ENCODE measurements around the gene EFHC1.
"Not testable (repeated sequence)": the region's sequence is repeated elsewhere in the genome, so short reads cannot be mapped to it uniquely, and the experiment has no call there.

EFHC1 gene

DNA sequence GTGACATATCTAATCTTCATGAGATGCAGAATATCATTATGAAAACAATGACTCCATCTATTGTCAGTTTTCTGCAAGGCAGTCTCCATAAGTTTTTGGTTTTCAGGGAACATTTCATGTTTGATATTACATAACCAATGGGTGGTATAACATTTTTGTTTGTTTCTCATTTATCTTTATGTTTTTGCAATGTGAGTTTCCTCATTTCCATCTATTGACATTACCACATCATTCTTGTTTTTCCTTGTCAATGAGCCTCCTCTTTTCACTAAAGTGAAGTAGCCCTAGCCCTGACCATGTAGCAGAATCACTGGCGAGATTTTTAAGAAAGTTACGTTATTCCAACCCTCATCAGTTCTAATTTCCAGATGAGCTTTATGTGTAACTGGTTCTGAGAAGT, 4.4 kb downstream of the EFHC1 start:
- ATAC-seq: no peak
- no peak for TF ChIP-seq ZNF8 (CRISPR knock-in tag; IDR thresholded peaks at IDR 0.05)

- ATAC-seq: no peak
- TF ChIP-seq, protein P1, sequence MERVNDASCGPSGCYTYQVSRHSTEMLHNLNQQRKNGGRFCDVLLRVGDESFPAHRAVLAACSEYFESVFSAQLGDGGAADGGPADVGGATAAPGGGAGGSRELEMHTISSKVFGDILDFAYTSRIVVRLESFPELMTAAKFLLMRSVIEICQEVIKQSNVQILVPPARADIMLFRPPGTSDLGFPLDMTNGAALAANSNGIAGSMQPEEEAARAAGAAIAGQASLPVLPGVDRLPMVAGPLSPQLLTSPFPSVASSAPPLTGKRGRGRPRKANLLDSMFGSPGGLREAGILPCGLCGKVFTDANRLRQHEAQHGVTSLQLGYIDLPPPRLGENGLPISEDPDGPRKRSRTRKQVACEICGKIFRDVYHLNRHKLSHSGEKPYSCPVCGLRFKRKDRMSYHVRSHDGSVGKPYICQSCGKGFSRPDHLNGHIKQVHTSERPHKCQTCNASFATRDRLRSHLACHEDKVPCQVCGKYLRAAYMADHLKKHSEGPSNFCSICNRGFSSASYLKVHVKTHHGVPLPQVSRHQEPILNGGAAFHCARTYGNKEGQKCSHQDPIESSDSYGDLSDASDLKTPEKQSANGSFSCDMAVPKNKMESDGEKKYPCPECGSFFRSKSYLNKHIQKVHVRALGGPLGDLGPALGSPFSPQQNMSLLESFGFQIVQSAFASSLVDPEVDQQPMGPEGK (CRISPR knock-in tag; IDR thresholded peaks at IDR 0.05; ENCODE audit: borderline replicate concordance): no peak
- TF ChIP-seq PPARA (CRISPR knock-in tag; IDR thresholded peaks at IDR 0.05; ENCODE audit: borderline replicate concordance): no peak
Observed at GRCh38 chr6:52426667-52427066, 6.5 kb downstream of the EFHC1 start.

GRCh38 chr6:52433294-52433693, 13.2 kb downstream of the EFHC1 start:
- ATAC-seq: not testable (repeated sequence)

DNA sequence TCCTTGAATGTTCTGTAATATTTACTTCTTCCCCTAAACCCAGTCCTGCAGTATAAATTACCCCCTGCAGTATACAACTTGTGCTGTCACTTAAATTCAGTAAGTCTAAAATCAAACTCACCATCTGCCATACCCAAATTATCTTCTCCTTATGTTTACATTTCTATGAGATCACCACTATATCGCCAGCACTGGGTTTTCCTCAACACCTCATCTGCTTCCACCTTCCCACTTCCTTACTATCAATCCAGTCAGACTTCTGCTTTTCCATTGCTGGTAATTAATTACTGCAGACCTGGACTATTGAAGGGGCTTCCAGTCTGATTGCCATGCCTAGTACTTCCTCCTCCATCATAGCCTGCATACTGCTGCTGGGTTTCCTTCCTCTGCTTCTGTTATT, 15.2 kb downstream of the EFHC1 start:
- ATAC-seq: no peak
- TF ChIP-seq ISL1 (CRISPR knock-in tag; IDR thresholded peaks at IDR 0.05) (no peak), ZFP30 (CRISPR knock-in tag; IDR thresholded peaks at IDR 0.05) (no peak), TSHZ2 (CRISPR knock-in tag; IDR thresholded peaks at IDR 0.05) (no peak), ARNTL (CRISPR knock-in tag; IDR thresholded peaks at IDR 0.05; ENCODE audit: borderline replicate concordance, low read depth) (no peak), PPARA (CRISPR knock-in tag; IDR thresholded peaks at IDR 0.05; ENCODE audit: borderline replicate concordance) (no peak), SNAI2 (CRISPR knock-in tag; IDR thresholded peaks at IDR 0.05) (no peak), CSDC2 (CRISPR knock-in tag; IDR thresholded peaks at IDR 0.05) (no peak)

DNA sequence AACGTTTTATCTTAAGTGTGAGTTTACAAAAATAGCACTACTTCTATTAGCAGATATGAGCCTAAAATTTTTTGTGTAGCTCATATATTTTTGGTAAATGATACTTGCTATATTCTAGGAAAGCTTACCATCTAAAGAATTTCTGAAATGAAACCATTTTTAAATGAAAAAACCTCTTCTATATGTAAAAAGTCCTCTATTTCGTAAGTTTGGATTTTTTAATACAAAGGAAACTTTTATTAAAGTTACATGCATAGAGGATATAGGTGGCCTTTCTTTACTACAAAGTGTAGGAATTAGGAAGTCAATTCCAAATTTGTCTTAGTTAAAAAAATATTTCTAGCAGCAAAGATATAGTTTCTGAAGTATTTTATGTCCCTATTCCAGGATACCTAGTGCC, 18.8 kb downstream of the EFHC1 start:
- ATAC-seq: no peak
- no peak for TF ChIP-seq CSRNP3 (CRISPR knock-in tag; IDR thresholded peaks at IDR 0.05)
- no peak for TF ChIP-seq TCF4 (CRISPR knock-in tag; IDR thresholded peaks at IDR 0.05; ENCODE audit: borderline replicate concordance)
- TF ChIP-seq, protein P2, sequence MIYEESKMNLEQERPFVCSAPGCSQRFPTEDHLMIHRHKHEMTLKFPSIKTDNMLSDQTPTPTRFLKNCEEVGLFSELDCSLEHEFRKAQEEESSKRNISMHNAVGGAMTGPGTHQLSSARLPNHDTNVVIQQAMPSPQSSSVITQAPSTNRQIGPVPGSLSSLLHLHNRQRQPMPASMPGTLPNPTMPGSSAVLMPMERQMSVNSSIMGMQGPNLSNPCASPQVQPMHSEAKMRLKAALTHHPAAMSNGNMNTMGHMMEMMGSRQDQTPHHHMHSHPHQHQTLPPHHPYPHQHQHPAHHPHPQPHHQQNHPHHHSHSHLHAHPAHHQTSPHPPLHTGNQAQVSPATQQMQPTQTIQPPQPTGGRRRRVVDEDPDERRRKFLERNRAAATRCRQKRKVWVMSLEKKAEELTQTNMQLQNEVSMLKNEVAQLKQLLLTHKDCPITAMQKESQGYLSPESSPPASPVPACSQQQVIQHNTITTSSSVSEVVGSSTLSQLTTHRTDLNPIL (CRISPR knock-in tag; IDR thresholded peaks at IDR 0.05; ENCODE audit: low read depth): no peak

DNA sequence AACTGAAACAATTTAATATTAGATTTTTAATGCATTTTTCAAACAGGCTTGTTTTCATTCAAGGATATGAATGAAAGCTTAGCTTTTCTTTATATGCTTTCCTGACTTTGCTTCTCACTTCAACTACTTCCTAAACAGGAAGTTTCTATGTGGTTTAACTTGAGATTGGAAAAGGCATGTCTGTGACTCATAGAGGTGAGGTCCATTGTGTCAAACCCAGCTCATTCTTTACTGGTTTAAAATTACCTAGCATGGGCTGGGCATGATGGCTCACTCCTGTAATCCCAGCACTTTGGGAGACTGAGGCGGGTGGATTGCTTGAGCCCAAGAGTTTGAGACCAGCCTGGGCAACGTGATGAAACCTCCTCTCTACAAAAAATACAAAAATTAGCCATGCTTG, 34.4 kb downstream of the EFHC1 start:
- ATAC-seq: no peak
- TF ChIP-seq ISL1 (CRISPR knock-in tag; IDR thresholded peaks at IDR 0.05) (no peak), TCF4 (CRISPR knock-in tag; IDR thresholded peaks at IDR 0.05; ENCODE audit: borderline replicate concordance) (no peak), PPARA (CRISPR knock-in tag; IDR thresholded peaks at IDR 0.05; ENCODE audit: borderline replicate concordance) (no peak), SNAI2 (CRISPR knock-in tag; IDR thresholded peaks at IDR 0.05) (no peak), ZNF565 (CRISPR knock-in tag; conservative IDR thresholded peaks at IDR 0.05; ENCODE audit: low read depth) (no peak), OSR1 (CRISPR knock-in tag; IDR thresholded peaks at IDR 0.05) (no peak), ZNF8 (CRISPR knock-in tag; IDR thresholded peaks at IDR 0.05) (no peak), GLIS3 (CRISPR knock-in tag; IDR thresholded peaks at IDR 0.05) (no peak), RARB (CRISPR knock-in tag; IDR thresholded peaks at IDR 0.05) (no peak), CSRNP3 (CRISPR knock-in tag; IDR thresholded peaks at IDR 0.05) (no peak), ESRRG (CRISPR knock-in tag; IDR thresholded peaks at IDR 0.05) (no peak), TSHZ2 (CRISPR knock-in tag; IDR thresholded peaks at IDR 0.05) (no peak), BACH2 (CRISPR knock-in tag; IDR thresholded peaks at IDR 0.05; ENCODE audit: borderline replicate concordance) (no peak), ZFP3 (CRISPR knock-in tag; IDR thresholded peaks at IDR 0.05) (no peak), ZFP30 (CRISPR knock-in tag; IDR thresholded peaks at IDR 0.05) (no peak)
